ENCODE results near the gene OLFML2A.
A peak's percentile ranks its signal among the peaks of the same experiment; 100 is the strongest.

- TF ChIP-seq, protein P1, sequence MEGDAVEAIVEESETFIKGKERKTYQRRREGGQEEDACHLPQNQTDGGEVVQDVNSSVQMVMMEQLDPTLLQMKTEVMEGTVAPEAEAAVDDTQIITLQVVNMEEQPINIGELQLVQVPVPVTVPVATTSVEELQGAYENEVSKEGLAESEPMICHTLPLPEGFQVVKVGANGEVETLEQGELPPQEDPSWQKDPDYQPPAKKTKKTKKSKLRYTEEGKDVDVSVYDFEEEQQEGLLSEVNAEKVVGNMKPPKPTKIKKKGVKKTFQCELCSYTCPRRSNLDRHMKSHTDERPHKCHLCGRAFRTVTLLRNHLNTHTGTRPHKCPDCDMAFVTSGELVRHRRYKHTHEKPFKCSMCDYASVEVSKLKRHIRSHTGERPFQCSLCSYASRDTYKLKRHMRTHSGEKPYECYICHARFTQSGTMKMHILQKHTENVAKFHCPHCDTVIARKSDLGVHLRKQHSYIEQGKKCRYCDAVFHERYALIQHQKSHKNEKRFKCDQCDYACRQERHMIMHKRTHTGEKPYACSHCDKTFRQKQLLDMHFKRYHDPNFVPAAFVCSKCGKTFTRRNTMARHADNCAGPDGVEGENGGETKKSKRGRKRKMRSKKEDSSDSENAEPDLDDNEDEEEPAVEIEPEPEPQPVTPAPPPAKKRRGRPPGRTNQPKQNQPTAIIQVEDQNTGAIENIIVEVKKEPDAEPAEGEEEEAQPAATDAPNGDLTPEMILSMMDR (IDR thresholded peaks at IDR 0.05): no peak
- TF ChIP-seq POLR2A (IDR thresholded peaks at IDR 0.05): peak in 1 of 2 donors; percentile 24
Observed at GRCh38 chr9:124843456-124844034, 66.6 kb downstream of the OLFML2A start.

All from thyroid gland (tissue), 4 donors.